ENCODE data around the gene FMNL2. TPM values are rescaled to one million over a fixed set of nuclear protein-coding genes. Genes with fewer than 3 reads are reported as not detected.

The FMNL2 gene
- total RNA-seq, 1 donor from 2014 or later = 166 TPM

- DNase-seq = no peak
- no peaks in the 10 kb centered on the region for H3K36me3 Mint-ChIP-seq (ENCODE audit: unreplicated experiment)
- TF ChIP-seq CTCF (IDR thresholded peaks at IDR 0.05; ENCODE audit: partially characterized antibody, unreplicated experiment) = no peak
- H3K27me3 Mint-ChIP-seq (ENCODE audit: unreplicated experiment) = peaks cover 4% of the 10 kb centered on the region
- peaks cover 63% of the 10 kb centered on the region for H3K4me1 Mint-ChIP-seq (ENCODE audit: low read depth, unreplicated experiment)
- no peak overlapping the region for H3K4me3 Mint-ChIP-seq (ENCODE audit: unreplicated experiment)
- H3K27ac Mint-ChIP-seq (ENCODE audit: unreplicated experiment) = no peak overlapping the region
- H3K9me3 Mint-ChIP-seq (ENCODE audit: unreplicated experiment) = peaks cover 4% of the 10 kb centered on the region
Measured at GRCh38 chr2:152396051-152396511, 61.1 kb downstream of the FMNL2 start.

- H3K27ac Mint-ChIP-seq (ENCODE audit: unreplicated experiment) = no peak overlapping the region
- H3K4me1 Mint-ChIP-seq (ENCODE audit: low read depth, unreplicated experiment) = peaks cover 63% of the 10 kb centered on the region
- peaks cover 9% of the 10 kb centered on the region for H3K9me3 Mint-ChIP-seq (ENCODE audit: unreplicated experiment)
- DNase-seq = no peak
- TF ChIP-seq CTCF (IDR thresholded peaks at IDR 0.05; ENCODE audit: partially characterized antibody, unreplicated experiment) = no peak
- no peak overlapping the region for H3K4me3 Mint-ChIP-seq (ENCODE audit: unreplicated experiment)
- H3K36me3 Mint-ChIP-seq (ENCODE audit: unreplicated experiment) = no peaks in the 10 kb centered on the region
- H3K27me3 Mint-ChIP-seq (ENCODE audit: unreplicated experiment) = peaks cover 4% of the 10 kb centered on the region
Measured at GRCh38 chr2:152396763-152397162, 61.8 kb downstream of the FMNL2 start.

GRCh38 chr2:152399003-152399402 is 64.0 kb downstream of the FMNL2 start:
- no peak for TF ChIP-seq CTCF (IDR thresholded peaks at IDR 0.05; ENCODE audit: partially characterized antibody, unreplicated experiment)
- Mint-ChIP-seq H3K27me3 (ENCODE audit: unreplicated experiment) (peaks cover 4% of the 10 kb centered on the region), H3K9me3 (ENCODE audit: unreplicated experiment) (peaks cover 9% of the 10 kb centered on the region), H3K4me3 (ENCODE audit: unreplicated experiment) (peak overlapping the region; percentile 47), H3K27ac (ENCODE audit: unreplicated experiment) (peak overlapping the region; percentile 12), H3K4me1 (ENCODE audit: low read depth, unreplicated experiment) (peaks cover 56% of the 10 kb centered on the region), H3K36me3 (ENCODE audit: unreplicated experiment) (no peaks in the 10 kb centered on the region)
- no peak for DNase-seq

GRCh38 chr2:152400607-152401214 is 65.7 kb downstream of the FMNL2 start:
- no peak for TF ChIP-seq CTCF (IDR thresholded peaks at IDR 0.05; ENCODE audit: partially characterized antibody, unreplicated experiment)
- no peak for DNase-seq
- Mint-ChIP-seq H3K36me3 (ENCODE audit: unreplicated experiment) (no peaks in the 10 kb centered on the region), H3K9me3 (ENCODE audit: unreplicated experiment) (peaks cover 10% of the 10 kb centered on the region), H3K4me1 (ENCODE audit: low read depth, unreplicated experiment) (peaks cover 54% of the 10 kb centered on the region), H3K27me3 (ENCODE audit: unreplicated experiment) (peaks cover 4% of the 10 kb centered on the region), H3K27ac (ENCODE audit: unreplicated experiment) (no peak overlapping the region), H3K4me3 (ENCODE audit: unreplicated experiment) (no peak overlapping the region)

Measured in glutamatergic neuron (in vitro differentiated cells).